Left ventricle myocardium superior (tissue), 1 donor: ENCODE measurements around the gene SLC35D3. TPM values are rescaled to one million over a fixed set of nuclear protein-coding genes. Genes with fewer than 3 reads are reported as not detected.
"Not testable (repeated sequence)": the region's sequence is repeated elsewhere in the genome, so short reads cannot be mapped to it uniquely, and the experiment has no call there.

ENCODE experiments used
- ATAC-seq: fragments of 200-7000 bp; cut with Tn5 transposase; one replicate; pipeline ENCODE4 v1.9.1; 2020; ENCODE audit warnings: mild to moderate bottlenecking, moderate library complexity
- DNase-seq: peaks from one replicate; pipeline ENCODE4 v3.0.0-alpha.2; 2020
- intact Hi-C: fragments of 100-400 bp; cut with micrococcal nuclease; formaldehyde crosslinking; loops from one replicate; pipeline ENCODE4 v1.11.0; 2022
- total RNA-seq: library from RNA; stranded (reverse); fragmentation: NEBNext Ultra II Directional; extraction: Animal tissue kit (Norgen Biotek cat#: 25700); gene quantifications from one replicate; pipeline ENCODE4 v1.2.1, GENCODE V29; 2021
- donor health status: DM: no; HTN: yes; CAD: no; lungs with severe emphysema.

Gene SLC35D3
- total RNA-seq, 1 donor from 2014 or later: not detected

DNA sequence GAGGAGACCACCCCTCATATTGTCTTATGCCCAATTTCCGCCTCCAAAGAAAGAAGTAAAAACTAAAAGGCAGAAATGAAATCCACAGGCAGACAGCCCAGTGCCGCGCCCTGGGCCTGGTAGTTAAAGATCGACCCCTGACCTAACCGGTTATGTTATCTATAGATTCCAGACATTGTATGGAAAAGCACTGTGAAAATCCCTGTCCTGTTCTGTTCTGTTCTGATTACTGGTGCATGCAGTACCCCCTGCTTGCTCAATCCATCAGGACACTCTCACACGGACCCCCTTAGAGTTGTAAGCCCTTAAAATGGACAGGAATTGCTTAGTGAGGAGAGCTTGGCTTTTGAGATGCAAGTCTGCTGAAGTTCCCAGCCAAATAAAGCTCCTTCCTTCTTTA, 37.8 kb downstream of the SLC35D3 start:
- intact Hi-C loops, DNase-seq, ATAC-seq: not testable (repeated sequence)

DNA sequence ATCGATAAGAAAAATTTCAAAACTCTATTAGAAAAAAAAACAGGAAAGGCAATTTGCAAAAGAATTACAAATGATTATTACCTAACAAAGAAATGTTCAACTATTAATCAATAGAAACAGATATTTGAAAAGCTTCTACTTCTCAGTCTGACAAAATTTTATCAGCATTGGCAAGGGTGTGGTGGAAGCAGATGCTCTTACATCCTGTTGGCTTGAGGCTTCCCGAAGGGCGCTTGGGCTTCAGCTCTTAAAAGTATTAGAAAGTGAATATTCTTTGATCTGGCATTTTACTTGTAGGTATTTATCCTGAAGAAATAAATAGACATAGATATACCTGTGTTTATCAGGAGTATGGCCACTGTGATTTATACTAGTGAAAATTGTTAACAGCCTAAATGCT, 38.7 kb downstream of the SLC35D3 start:
- no peak for ATAC-seq
- intact Hi-C loops: no loop called here
- DNase-seq: no peak

DNA sequence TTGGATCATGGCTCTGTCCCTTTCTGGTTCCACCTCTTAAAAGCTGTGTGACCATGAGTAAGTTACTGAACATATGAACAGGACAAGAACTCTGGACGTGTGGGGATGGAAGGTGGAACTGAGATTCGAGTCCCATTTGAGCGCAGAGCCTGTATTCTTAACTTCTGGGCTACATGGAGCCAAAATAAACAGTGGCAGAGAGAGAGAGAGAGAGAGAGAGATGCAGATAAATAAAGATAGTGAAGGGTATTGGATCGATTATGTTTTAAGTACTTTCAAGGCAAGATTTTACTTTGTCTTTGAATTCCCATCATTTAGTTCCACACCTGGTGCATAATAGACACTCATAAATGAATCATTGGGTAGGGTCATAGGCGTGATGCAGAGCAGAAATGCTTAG, 39.7 kb downstream of the SLC35D3 start:
- no peak for DNase-seq
- intact Hi-C loops: no loop called here
- no peak for ATAC-seq

DNA sequence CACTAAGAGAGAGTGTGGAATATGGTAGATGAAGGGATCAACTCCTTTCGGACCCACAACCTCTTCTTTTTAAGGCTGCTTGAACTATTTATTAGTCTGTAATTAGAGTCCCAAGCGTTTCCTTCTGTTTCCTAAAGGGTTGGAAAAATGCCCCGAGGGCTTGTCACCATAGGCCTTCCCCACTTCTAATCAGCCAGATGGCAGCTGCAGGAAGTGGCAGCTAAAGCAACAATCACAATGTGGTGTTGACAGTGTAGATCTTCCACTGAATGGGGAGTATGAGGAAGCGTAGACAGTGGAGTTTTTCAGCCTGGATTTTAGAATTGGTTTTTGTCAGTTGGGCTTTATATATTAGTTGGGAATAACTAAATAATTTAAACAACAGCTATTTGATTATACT, 40.6 kb downstream of the SLC35D3 start:
- peak; percentile 92 for ATAC-seq
- intact Hi-C loops: no loop called here
- DNase-seq: peak; percentile 48

DNA sequence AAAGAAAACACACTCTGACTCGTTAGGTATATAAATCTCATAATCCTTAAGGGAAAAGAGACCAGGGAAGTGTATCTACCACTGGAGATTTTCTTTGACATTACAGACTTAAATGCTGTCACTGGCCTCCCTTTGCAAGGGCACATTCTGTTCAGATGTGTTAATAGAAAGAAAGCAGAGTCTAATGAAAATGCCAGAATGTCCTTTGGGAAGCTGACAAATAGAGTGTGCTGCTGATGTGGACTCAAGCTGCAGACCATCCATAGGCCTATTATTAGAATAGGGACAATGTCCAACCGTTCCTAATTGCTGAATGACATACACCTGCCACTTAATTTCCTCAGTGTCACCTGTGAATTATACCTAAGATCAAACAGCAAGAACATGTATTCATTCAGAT, 41.2 kb downstream of the SLC35D3 start:
- DNase-seq: no peak
- intact Hi-C loops: no loop called here
- peak; percentile 88 for ATAC-seq

DNA sequence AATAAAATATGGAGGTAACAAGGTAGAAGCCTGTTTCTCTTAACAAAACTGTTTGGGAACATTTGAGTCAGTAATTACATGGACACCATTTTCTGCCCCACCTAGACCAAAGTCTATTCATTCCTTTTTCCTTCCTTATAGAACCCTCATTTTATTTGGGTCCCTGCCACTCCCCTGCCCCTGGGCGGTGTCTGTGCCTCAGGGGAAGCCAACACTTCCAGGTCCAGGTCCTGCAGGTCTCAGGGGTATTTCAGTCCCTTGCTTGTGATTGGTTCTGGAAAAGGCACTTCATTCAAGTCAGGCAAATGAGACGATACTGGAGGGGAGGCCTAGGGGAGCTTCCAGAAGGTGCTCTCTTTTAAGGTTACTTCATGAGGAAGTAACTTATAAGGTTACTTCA, 42.3 kb downstream of the SLC35D3 start:
- ATAC-seq: no peak
- intact Hi-C loops: no loop called here
- DNase-seq: no peak

DNA sequence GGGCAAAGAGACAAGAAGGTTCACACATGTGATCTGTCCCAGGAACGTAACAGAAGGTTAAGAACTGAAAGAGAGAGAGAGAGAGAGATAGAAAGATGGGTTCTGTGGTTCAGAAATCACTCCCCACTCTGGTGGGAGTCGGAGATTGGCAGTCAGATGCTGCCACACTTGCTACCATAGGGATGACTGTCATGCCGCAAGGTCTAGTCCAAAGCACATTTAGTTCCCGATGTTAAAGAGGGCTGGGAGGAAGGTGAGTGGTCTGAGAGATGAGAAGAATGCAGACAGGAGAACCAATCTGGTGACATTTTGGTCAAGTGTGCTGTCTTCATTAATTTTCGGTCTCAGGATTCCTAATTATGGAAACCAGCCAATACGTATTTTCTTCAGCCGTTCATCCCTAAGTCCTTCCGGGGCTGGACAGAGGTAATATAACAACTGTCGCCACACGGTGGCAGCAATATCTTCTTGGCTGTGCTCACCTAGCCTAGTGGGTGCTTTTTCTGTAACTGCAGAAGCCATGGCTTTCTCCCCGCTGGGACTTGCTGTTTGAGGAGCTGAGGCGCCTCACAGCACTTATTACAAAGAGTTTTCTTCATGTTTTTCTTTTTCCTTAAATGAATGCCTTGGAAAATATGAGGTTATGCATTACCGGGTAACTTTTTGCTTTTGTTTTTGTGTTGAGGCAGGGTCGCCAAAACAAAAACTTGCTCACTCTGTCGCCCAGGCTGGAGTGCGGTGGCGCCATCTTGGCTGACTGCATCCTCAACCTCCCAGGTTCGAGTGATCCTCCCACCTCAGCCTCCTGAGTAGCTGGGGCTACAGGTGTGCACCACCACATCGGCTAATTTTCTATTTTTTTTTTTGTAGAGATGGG, 46.0 kb downstream of the SLC35D3 start:
- peak; percentile 80 for DNase-seq
- ATAC-seq: peak; percentile 66
- intact Hi-C loops: no loop called here

DNA sequence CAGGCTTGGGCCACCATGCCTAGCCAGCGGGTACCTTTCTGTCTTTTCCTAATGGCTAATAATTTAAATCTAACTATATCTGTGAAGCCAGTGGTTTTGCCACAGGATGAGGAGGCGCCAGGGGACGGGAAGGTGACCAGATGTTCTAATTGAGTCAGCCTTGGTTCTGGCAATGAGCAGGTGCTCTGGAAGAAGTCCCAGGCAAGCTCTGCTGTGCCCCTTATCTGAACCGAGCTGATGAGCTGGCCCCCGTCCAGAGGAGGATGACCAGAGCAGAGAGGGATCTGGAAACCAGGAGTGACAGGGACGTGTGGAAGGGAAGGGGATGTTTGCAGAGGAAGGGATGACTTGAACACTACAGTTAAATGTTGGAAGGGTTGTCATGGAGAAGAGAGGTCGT, 46.7 kb downstream of the SLC35D3 start:
- intact Hi-C loops: no loop called here
- DNase-seq: peak; percentile 88
- peak; percentile 90 for ATAC-seq

DNA sequence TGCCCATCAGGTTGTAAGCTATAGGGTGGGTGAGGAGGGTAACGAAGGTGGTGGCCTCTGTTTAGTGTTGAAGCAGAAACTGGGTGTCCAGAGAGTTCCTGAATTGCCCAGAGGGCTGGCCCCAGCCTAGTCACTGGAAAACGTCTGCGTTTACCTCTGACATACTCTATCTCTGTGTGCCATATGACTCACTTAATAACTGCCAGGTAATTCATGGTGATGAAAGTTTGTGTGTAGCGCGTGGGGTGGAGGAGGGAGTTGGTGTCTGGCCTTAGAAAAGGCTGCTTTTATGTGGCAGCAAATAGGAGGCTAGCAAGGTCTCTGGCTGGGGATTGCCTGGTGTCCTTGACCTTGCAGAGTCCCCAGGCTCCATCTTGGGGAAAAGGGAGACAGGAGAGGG, 47.3 kb downstream of the SLC35D3 start:
- ATAC-seq: peak; percentile 82
- peak; percentile 46 for DNase-seq
- intact Hi-C loops: no loop called here

DNA sequence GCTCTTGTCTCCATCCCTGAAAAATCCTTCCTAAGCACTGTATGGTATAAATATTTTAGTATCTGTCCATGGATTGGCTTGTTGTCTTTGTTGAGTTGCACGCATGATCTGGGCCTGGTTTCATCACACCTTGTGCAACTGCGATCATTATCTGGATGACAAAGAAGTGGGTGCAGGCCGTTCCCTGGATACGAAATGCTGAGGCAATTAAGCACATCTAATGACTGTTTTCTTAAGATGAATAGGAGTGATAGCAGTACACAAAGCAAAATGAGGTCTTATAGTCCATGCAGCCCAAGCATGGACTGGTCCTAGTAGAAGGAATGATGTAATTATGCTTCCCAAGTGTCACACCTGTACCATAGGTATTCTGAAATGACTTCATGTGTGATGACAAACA, 47.8 kb downstream of the SLC35D3 start:
- intact Hi-C loops: no loop called here
- DNase-seq (no peak), ATAC-seq (no peak)

DNA sequence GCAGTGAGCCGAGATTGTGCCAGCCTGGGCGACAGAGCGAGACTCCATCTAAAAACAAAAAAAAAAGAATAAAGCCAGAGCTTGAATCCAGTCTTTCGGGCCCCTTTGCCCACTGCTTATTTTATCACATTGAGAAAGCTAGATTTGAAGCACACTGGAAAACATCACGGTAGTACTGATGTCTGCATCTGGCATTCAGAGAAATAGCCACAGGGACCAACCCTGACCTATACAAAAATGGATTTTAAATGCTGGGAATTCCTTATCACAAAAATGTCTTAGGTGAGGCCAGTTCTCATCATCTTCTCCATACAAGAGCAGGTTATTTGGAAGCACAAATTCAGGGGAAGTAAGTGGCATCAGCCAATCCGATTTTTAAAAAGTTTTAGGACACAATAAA, 49.5 kb downstream of the SLC35D3 start:
- intact Hi-C loops: no loop called here

DNA sequence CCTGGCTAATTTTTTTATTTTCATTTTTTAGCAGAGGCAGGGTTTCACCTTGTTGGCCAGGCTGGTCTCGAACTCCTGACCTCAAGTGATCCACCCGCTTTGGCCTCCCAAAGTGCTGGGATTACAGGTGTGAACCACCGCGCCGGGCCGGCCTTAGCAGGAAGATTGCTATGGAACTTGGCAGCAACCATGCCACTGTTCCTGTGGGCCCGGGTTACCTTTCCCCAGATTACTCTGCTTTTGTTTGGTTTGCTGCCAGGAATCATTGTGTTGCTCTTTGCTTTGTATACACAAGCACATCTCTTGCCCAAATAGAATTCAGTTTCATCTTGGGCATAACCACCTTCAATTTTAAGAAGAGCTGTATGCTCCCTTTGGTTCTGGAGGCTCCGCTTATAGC, 51.7 kb downstream of the SLC35D3 start:
- DNase-seq, ATAC-seq, intact Hi-C loops: not testable (repeated sequence)

More for the DNA sequence above, 49.5 kb downstream of the SLC35D3 start:
- DNase-seq (no peak), ATAC-seq (no peak)

Other genes with a start within 250 kb of the SLC35D3 start
- gene MAP3K5, start 129.8 kb upstream of the SLC35D3 start, total RNA-seq: 38.5 TPM
- gene PEX7, start 99.7 kb upstream of the SLC35D3 start, total RNA-seq: 14.1 TPM
- 7.2 TPM for gene IL20RA, start 122.7 kb downstream of the SLC35D3 start, total RNA-seq